MM.1S (cell line): ENCODE data around the gene SNRNP27.
"Not testable (repeated sequence)": the region's sequence is repeated elsewhere in the genome, so short reads cannot be mapped to it uniquely, and the experiment has no call there.

Experiments
- EZH2 ChIP-seq: fragments of 300-600 bp; sonication (generic); optimal IDR thresholded peaks from 2 replicates; pipeline ENCODE3; 2017; ENCODE audit warnings: low read depth, mild to moderate bottlenecking, antibody characterized with exemption, low read length, mixed read lengths
- TF ChIP-seq, protein P1 (sequence below): fragments of 300-600 bp; sonication (generic); IDR thresholded peaks from 2 replicates; pipeline ENCODE4 v1.5.1; 2016; ENCODE audit warnings: antibody characterized with exemption, low read length, mixed read lengths

DNA sequence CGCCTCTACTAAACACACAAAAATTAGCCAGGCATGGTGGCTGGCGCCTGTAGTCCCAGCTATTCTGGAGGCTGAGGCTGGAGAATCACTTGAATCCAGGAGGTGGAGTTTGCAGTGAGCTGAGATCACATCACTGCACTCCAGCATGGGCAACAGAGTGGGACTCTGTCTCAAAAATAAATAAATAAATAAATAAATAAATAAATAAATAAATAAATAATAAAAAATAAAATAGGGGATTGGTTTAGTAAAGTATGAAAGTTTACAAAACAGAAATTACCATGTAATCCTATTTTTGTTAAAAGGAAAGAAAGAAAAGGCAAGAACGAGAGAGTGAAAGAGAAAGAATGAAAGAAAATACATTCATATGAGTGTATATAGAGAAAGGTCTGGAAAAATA is 56.9 kb downstream of the SNRNP27 start:
- TF ChIP-seq, protein P1, sequence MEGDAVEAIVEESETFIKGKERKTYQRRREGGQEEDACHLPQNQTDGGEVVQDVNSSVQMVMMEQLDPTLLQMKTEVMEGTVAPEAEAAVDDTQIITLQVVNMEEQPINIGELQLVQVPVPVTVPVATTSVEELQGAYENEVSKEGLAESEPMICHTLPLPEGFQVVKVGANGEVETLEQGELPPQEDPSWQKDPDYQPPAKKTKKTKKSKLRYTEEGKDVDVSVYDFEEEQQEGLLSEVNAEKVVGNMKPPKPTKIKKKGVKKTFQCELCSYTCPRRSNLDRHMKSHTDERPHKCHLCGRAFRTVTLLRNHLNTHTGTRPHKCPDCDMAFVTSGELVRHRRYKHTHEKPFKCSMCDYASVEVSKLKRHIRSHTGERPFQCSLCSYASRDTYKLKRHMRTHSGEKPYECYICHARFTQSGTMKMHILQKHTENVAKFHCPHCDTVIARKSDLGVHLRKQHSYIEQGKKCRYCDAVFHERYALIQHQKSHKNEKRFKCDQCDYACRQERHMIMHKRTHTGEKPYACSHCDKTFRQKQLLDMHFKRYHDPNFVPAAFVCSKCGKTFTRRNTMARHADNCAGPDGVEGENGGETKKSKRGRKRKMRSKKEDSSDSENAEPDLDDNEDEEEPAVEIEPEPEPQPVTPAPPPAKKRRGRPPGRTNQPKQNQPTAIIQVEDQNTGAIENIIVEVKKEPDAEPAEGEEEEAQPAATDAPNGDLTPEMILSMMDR: not testable (repeated sequence)
- not testable (repeated sequence) for TF ChIP-seq EZH2
